ENCODE data around the gene NRAP.

The NRAP gene

DNA sequence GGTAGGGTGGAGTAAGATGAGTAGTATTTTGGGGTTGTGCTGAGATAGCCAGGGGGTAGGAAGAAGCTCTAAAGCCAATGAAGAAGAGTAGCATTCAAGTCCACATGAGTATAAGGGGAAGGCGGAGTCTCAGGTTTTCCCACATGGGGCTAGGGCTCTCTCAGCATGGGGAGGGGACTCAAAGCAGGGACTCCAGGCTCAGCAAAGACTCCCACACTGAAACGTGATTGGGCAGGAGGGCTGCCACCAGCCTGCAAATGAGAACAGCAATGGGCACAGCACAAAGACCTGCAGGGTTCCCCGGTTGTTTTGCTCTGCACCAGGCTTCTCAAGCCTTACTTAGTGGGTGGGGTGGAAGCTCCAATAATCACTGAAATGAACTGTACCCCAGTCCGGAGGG lies 1.5 kb upstream of the NRAP start (continued):
- TF ChIP-seq, protein P1, sequence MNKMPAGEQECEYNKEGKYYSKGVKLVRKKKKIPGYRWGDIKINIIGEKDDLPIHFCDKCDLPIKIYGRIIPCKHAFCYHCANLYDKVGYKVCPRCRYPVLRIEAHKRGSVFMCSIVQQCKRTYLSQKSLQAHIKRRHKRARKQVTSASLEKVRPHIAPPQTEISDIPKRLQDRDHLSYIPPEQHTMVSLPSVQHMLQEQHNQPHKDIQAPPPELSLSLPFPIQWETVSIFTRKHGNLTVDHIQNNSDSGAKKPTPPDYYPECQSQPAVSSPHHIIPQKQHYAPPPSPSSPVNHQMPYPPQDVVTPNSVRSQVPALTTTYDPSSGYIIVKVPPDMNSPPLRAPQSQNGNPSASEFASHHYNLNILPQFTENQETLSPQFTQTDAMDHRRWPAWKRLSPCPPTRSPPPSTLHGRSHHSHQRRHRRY (tag by site-specific recombination; IDR thresholded peaks at IDR 0.05) = no peak
- TF ChIP-seq ZNF830 (tag by site-specific recombination; IDR thresholded peaks at IDR 0.05; ENCODE audit: low read depth) (no peak), KLF1 (tag by site-specific recombination; IDR thresholded peaks at IDR 0.05) (no peak), ZNF837 (tag by site-specific recombination; IDR thresholded peaks at IDR 0.05) (no peak)

DNA sequence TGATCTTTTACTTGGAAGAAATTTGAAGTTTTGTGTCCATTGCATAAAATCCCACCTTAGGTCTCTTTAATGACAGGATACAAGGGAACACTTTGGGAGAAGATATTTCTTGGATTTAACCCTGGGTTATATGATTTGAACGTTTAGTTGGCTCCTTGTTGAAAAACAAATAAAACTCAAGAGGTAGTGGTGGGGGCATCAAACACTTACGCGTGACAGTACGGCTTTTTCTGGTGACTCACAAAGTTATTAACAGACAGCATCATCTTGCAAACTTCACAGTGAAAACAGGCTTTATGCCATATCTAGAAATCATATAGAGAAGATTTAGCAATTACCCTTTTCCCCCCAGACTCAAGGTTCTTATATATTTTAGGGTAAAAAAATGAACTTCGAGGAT lies 699 bp downstream of the NRAP start:
- Histone ChIP-seq H3K27ac (ENCODE audit: extremely low read depth, low read depth, low read length) (no peak overlapping the region), H3K9me3 (ENCODE audit: control insufficient read depth, insufficient read depth, low read depth, low read length) (no peaks in the 10 kb centered on the region), H3K4me1 (ENCODE audit: control insufficient read depth, insufficient read depth, low read length) (peaks cover 6% of the 10 kb centered on the region; the same call in 1 of the 2 replicates), H3K4me3 (ENCODE audit: low read depth, low read length) (no peak overlapping the region), H3K36me3 (ENCODE audit: control insufficient read depth in 2 of 2, insufficient read depth in 1 of 2, low read length in 2 of 2) (no peaks in the 10 kb centered on the region)
- POLR2A ChIA-PET = no interaction called here
- CTCF ChIA-PET = no interaction called here
- TF ChIP-seq OSR2 (tag by site-specific recombination; IDR thresholded peaks at IDR 0.05) = peak; percentile 75
- TF ChIP-seq ZBTB21 (tag by site-specific recombination; IDR thresholded peaks at IDR 0.05) = 0 out of 2 replicates have a peak, but pooled peaks have one; percentile 40
- TF ChIP-seq ZNF629 (tag by site-specific recombination; IDR thresholded peaks at IDR 0.05) = peak; percentile 55
- TF ChIP-seq, protein P2, sequence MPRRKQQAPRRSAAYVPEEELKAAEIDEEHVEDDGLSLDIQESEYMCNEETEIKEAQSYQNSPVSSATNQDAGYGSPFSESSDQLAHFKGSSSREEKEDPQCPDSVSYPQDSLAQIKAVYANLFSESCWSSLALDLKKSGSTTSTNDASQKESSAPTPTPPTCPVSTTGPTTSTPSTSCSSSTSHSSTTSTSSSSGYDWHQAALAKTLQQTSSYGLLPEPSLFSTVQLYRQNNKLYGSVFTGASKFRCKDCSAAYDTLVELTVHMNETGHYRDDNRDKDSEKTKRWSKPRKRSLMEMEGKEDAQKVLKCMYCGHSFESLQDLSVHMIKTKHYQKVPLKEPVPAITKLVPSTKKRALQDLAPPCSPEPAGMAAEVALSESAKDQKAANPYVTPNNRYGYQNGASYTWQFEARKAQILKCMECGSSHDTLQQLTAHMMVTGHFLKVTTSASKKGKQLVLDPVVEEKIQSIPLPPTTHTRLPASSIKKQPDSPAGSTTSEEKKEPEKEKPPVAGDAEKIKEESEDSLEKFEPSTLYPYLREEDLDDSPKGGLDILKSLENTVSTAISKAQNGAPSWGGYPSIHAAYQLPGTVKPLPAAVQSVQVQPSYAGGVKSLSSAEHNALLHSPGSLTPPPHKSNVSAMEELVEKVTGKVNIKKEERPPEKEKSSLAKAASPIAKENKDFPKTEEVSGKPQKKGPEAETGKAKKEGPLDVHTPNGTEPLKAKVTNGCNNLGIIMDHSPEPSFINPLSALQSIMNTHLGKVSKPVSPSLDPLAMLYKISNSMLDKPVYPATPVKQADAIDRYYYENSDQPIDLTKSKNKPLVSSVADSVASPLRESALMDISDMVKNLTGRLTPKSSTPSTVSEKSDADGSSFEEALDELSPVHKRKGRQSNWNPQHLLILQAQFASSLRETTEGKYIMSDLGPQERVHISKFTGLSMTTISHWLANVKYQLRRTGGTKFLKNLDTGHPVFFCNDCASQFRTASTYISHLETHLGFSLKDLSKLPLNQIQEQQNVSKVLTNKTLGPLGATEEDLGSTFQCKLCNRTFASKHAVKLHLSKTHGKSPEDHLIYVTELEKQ (tag by site-specific recombination; IDR thresholded peaks at IDR 0.05; ENCODE audit: borderline replicate concordance) = peak; percentile 39; the same call in 1 of the 2 replicates
- no peak for TF ChIP-seq ZNF433 (tag by site-specific recombination; IDR thresholded peaks at IDR 0.05; ENCODE audit: low read depth)
- peak; percentile 23 for TF ChIP-seq FEZF1 (tag by site-specific recombination; IDR thresholded peaks at IDR 0.05)
- 0 out of 2 replicates have a peak, but pooled peaks have one; percentile 24 for TF ChIP-seq ZNF184 (tag by site-specific recombination; IDR thresholded peaks at IDR 0.05)
- TF ChIP-seq, protein P3, sequence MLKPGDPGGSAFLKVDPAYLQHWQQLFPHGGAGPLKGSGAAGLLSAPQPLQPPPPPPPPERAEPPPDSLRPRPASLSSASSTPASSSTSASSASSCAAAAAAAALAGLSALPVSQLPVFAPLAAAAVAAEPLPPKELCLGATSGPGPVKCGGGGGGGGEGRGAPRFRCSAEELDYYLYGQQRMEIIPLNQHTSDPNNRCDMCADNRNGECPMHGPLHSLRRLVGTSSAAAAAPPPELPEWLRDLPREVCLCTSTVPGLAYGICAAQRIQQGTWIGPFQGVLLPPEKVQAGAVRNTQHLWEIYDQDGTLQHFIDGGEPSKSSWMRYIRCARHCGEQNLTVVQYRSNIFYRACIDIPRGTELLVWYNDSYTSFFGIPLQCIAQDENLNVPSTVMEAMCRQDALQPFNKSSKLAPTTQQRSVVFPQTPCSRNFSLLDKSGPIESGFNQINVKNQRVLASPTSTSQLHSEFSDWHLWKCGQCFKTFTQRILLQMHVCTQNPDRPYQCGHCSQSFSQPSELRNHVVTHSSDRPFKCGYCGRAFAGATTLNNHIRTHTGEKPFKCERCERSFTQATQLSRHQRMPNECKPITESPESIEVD (tag by site-specific recombination; IDR thresholded peaks at IDR 0.05) = peak; percentile 60
- no peak for TF ChIP-seq ZNF837 (tag by site-specific recombination; IDR thresholded peaks at IDR 0.05)
- TF ChIP-seq, protein P4, sequence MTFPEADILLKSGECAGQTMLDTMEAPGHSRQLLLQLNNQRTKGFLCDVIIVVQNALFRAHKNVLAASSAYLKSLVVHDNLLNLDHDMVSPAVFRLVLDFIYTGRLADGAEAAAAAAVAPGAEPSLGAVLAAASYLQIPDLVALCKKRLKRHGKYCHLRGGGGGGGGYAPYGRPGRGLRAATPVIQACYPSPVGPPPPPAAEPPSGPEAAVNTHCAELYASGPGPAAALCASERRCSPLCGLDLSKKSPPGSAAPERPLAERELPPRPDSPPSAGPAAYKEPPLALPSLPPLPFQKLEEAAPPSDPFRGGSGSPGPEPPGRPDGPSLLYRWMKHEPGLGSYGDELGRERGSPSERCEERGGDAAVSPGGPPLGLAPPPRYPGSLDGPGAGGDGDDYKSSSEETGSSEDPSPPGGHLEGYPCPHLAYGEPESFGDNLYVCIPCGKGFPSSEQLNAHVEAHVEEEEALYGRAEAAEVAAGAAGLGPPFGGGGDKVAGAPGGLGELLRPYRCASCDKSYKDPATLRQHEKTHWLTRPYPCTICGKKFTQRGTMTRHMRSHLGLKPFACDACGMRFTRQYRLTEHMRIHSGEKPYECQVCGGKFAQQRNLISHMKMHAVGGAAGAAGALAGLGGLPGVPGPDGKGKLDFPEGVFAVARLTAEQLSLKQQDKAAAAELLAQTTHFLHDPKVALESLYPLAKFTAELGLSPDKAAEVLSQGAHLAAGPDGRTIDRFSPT (tag by site-specific recombination; IDR thresholded peaks at IDR 0.05) = 0 out of 2 replicates have a peak, but pooled peaks have one; percentile 30
- no peak for TF ChIP-seq ZFP3 (tag by site-specific recombination; IDR thresholded peaks at IDR 0.05; ENCODE audit: low read depth)
- 0 out of 2 replicates have a peak, but pooled peaks have one; percentile 23 for TF ChIP-seq IKZF3 (tag by site-specific recombination; IDR thresholded peaks at IDR 0.05)
- no peak for TF ChIP-seq KLF1 (tag by site-specific recombination; IDR thresholded peaks at IDR 0.05)
- peak; percentile 56; the same call in 1 of the 2 replicates for TF ChIP-seq ZNF366 (tag by site-specific recombination; conservative IDR thresholded peaks at IDR 0.05)
- peak; percentile 44; the same call in 1 of the 2 replicates for TF ChIP-seq ZNF660 (tag by site-specific recombination; IDR thresholded peaks at IDR 0.05)
- 0 out of 2 replicates have a peak, but pooled peaks have one; percentile 17 for TF ChIP-seq ZNF24 (tag by site-specific recombination; IDR thresholded peaks at IDR 0.05)
- TF ChIP-seq TCF7L2 (IDR thresholded peaks at IDR 0.05; ENCODE audit: borderline replicate concordance, low read depth, low read length) = peak; percentile 59; the same call in 1 of the 2 replicates
- TF ChIP-seq SP3 (tag by site-specific recombination; IDR thresholded peaks at IDR 0.05) = no peak
- TF ChIP-seq ZNF311 (tag by site-specific recombination; IDR thresholded peaks at IDR 0.05; ENCODE audit: borderline replicate concordance) = no peak

Measured in HEK293 (cell line).